ENCODE results near the gene STX18. TPM values are rescaled to one million over a fixed set of nuclear protein-coding genes. Genes with fewer than 3 reads are reported as not detected.

Gene STX18
- total RNA-seq, 4 donors from 2014 or later = 23.8 to 42.1 (median 27.2) TPM

DNA sequence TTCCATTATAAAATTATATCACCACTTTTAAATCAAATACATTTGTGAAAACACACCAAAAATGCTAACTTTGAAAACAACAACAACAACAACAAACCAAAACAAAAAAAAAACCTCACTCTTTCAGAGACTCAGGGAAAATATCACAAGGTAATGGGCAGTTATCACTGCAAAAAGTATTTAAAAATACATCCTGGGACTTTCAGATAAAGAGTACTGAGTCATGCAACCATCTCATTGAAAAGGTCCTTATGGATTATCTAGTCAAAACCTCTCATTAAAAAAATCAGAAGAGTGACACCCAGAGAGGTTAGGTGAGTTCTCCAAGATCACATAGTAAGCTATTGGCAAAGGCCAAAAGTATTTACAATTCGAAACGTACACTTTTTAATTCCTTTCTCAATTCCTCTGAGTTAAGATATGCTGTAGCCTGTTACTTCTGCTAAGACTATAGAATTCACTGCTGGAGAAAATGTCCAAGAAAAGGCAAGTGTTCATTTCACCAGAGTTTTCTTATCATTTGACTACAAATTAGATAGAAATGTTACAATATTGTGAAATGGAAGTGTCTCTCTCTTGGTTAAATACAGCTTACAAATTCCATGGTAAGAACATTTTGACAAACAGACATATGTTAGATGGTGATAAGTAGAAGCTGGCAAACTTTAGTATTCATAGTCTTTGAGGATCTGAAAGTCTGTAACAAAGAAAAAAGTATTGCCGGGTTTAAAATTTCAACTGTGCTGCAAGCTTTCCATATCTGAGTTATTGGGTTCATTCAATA lies 9.3 kb downstream of the STX18 start:
- intact Hi-C loops (cut with DNase I) = no loop called here
- Histone ChIP-seq H3K36me3 (no peaks in the 10 kb centered on the region), H3K4me3 (replicated peaks in 1 of 3) (no peak overlapping the region), H3K9me3 (no peaks in the 10 kb centered on the region), H3K27ac (no peak overlapping the region), H3K4me1 (peaks cover 0 to 7% of the 10 kb centered on the region in 2 donors), H3K27me3 (no peaks in the 10 kb centered on the region)
- WGBS, 2 donors = 95 to 98% methylated on average over 3 of the region's 3 CpGs
- TF ChIP-seq CTCF (IDR thresholded peaks at IDR 0.05) (no peak), POLR2A (IDR thresholded peaks at IDR 0.05) (no peak)
- no peak for DNase-seq

DNA sequence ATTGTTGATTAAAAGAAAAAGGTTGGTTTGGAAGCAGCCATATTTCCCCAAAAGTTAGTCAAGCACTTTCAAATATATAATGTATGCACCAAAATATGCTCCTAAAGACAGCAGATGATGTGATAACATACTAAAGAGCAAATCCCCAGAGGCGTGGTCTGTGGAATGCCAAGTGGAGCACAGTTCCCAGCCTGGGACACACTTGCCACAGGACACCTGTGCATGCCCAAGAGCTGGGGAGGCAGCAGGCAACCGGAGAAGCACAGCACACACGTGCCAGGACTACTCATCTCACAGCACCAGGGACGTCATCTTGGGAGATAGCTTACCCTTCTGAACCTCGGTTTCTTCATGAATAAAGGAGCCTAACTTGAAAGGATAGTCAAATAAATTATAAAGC lies 12.5 kb downstream of the STX18 start:
- Histone ChIP-seq H3K36me3 (no peaks in the 10 kb centered on the region), H3K27me3 (no peaks in the 10 kb centered on the region), H3K27ac (no peak overlapping the region), H3K9me3 (no peaks in the 10 kb centered on the region), H3K4me3 (replicated peaks in 1 of 3) (no peak overlapping the region), H3K4me1 (peaks cover 0 to 7% of the 10 kb centered on the region in 2 donors)
- 94 to 96% methylated on average over 5 of the region's 5 CpGs for WGBS, 2 donors
- intact Hi-C loops (cut with DNase I) = no loop called here
- TF ChIP-seq POLR2A (IDR thresholded peaks at IDR 0.05) (no peak), CTCF (IDR thresholded peaks at IDR 0.05) (no peak)
- DNase-seq = no peak

GRCh38 chr4:4526401-4526800 lies 15.4 kb downstream of the STX18 start:
- no peaks in the 10 kb centered on the region for H3K9me3 ChIP-seq
- intact Hi-C loops (cut with DNase I) = no loop called here
- 89 to 92% methylated on average over 6 of the region's 6 CpGs for WGBS, 2 donors
- H3K4me1 ChIP-seq = peaks cover 0 to 6% of the 10 kb centered on the region in 2 donors
- H3K27me3 ChIP-seq = no peaks in the 10 kb centered on the region
- H3K4me3 ChIP-seq (replicated peaks in 1 of 3) = no peak overlapping the region
- DNase-seq = no peak
- H3K36me3 ChIP-seq = no peaks in the 10 kb centered on the region
- H3K27ac ChIP-seq = no peak overlapping the region
- TF ChIP-seq POLR2A (IDR thresholded peaks at IDR 0.05) (no peak), CTCF (IDR thresholded peaks at IDR 0.05) (no peak)

DNA sequence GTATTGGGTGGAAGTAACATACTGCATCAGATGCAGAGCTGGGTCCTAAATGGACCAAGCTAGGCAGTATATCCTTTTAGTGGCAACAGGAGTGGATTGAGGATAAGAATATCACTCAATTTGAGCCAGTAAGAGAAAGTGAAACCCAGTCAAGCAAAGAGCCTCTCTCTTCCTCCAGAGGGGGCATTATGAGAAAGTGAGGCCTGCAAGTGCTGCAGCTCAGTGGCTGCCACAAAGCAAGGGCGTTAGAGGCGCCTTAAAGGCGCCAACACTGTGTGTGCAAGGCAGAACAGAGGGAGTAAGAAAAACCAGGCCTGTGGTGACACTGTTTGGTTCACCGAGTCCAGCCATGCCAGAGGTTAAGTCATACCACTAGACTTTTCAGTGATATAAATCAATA lies 17.5 kb downstream of the STX18 start:
- peak; percentile 48 to 53 for DNase-seq
- Histone ChIP-seq H3K27me3 (no peaks in the 10 kb centered on the region), H3K4me1 (peaks cover 5 to 7% of the 10 kb centered on the region in 2 donors), H3K27ac (no peak overlapping the region), H3K36me3 (no peaks in the 10 kb centered on the region), H3K4me3 (replicated peaks in 1 of 3) (no peak overlapping the region), H3K9me3 (no peaks in the 10 kb centered on the region)
- intact Hi-C loops (cut with DNase I) = no loop called here
- 70 to 78% methylated on average over 4 of the region's 4 CpGs for WGBS, 2 donors
- no peak for TF ChIP-seq POLR2A (IDR thresholded peaks at IDR 0.05)
- no peak for TF ChIP-seq CTCF (IDR thresholded peaks at IDR 0.05)

DNA sequence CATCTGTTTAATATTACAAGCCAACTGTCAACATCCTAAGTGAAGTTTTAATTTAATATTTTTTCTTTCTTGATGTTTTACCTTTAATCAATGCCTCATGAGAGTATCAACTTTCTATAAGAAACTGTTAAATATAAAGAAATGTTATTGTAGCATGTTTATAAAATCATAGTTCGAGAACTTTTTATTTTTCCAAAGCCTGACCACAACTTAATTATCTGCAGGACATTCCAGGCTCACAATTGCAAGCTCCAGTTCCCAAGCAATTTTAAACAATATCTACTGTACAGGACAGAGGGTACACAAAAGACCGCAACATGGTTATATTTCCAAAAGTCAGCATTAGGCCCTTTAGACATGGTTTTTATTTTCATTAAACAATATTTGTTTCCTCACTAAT lies 20.1 kb downstream of the STX18 start:
- TF ChIP-seq CTCF (IDR thresholded peaks at IDR 0.05) (no peak), POLR2A (IDR thresholded peaks at IDR 0.05) (no peak)
- intact Hi-C loops (cut with DNase I) = no loop called here
- Histone ChIP-seq H3K36me3 (no peaks in the 10 kb centered on the region), H3K4me1 (peaks cover 5 to 7% of the 10 kb centered on the region in 2 donors), H3K27me3 (no peaks in the 10 kb centered on the region), H3K4me3 (replicated peaks in 1 of 3) (no peak overlapping the region), H3K27ac (no peak overlapping the region), H3K9me3 (no peaks in the 10 kb centered on the region)
- WGBS, 2 donors = 83 to 86% methylated on average over 2 of the region's 2 CpGs
- no peak for DNase-seq

Data from thyroid gland (tissue), 4 donors.